HG03558 (cell line): ENCODE results near the gene OR10A6.

Source experiments
- ATAC-seq: cut with Tn5 transposase; IDR thresholded peaks from one replicate; pipeline ENCODE4 v1.9.1; 2021; ENCODE audit warnings: moderate number of reproducible peaks; ENCODE audit not compliant: unreplicated experiment; ENCODE audit errors: extremely low read depth

Gene OR10A6

DNA sequence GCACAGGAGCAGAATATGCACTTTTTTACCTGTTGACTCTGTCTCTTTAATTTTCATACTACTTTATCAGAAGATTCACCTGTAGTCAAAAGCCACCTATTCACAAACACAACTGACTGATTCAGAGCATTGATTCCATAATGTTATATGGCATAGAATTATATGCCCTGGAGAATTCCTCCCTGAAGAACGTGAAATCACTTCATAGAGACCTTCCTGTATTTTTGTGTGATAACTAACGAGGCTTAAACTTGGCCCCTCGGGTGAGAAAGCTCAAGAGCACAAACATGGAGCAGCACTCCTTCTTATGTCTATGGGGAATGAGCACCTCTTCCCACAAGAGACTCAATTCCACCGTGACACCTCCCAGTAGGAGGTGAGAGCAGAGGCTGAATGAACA, at the start of gene OR10A6:
TSS of gene OR10A6 (minus strand) at position 101 of the 400 bp plus-strand sequence. CDS start 2,606 bp downstream, outside the sequence.
- no peak for ATAC-seq

- ATAC-seq, result no peak
These were observed 46.3 kb upstream of the OR10A6 start for GRCh38 chr11:7977232-7977917.

GRCh38 chr11:7974668-7975067, 43.6 kb upstream of the OR10A6 start:
- ATAC-seq, result no peak

DNA sequence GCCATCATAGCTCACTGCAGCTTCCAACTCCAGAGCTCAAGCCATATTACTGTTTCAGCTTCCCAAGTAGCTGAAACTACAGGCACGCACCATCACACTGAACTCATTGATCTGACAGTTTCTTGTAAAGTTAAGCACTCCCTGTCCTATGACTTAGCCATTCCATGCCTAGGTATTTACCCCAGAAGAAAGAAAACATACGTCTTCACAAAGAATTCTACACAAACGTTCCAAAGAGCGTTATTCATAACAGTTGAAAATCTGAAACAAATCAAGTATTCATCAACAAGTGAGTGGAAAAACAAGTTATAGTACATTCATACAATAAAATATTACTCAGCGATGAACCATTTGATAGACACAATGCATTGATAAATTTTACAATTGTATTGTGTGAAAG, 41.9 kb upstream of the OR10A6 start:
- ATAC-seq, result no peak

GRCh38 chr11:7971846-7972245, 40.8 kb upstream of the OR10A6 start:
- no peak for ATAC-seq

DNA sequence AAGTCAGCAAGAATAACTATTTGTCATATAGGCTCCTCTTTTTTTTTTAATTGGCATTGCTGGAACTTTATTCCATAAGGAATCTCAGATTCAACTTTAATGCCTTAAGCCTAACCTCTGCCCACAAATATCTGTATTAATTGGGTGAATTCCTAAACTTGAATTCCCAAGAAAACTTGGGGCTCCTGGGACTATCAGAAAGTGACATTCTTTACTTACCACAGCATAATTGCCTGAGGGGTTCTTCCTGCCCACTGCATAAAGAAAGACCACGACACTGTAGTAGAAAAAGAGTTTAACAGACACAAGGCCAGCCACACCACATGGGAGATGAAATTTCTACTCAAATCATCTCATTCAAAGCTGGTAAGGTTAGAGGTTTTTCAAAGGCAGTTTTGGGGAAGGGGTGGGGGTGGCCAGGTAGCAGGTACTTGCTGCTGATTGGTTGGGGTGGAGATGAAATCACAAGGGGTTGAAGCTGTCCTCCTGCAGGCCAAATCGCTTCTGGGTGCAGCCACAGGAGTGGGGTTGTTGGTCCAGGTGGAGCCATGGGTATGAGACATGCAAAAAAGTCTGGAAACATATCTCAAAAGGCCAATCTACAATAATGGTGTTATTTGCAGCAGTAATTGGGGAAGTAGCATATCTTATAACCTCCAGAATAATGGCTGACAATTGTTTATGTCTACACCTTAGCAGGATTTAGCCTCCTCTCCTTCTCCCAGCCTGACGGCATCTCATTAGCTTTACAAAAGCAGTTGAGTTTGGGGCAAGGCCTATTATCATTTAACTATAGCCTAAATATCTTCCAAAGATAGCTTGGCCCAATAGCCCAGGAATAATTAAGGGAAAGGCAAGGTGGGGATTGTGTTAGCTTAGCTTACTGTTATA, 38.9 kb upstream of the OR10A6 start:
- no peak for ATAC-seq

DNA sequence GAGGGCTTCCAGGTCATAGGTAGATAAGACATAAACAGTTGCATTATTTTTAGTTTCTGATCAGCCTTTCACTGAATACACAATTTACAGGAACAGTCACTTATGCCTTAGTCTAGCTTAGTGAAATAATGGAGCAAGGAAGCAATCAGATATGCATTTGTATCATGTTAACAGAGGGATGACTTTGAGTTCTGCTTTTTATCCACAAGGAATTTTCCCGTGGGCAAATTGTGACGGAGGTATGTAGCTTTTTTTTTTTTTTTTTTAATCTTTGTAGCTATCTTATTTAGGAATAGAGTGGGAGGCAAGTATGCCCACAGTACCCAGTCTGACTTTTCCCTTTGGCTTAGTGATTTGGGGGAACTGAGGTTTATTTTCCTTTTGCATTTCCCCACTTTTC, 37.6 kb upstream of the OR10A6 start:
- ATAC-seq, result no peak

GRCh38 chr11:7967826-7968225, 36.8 kb upstream of the OR10A6 start:
- no peak for ATAC-seq

DNA sequence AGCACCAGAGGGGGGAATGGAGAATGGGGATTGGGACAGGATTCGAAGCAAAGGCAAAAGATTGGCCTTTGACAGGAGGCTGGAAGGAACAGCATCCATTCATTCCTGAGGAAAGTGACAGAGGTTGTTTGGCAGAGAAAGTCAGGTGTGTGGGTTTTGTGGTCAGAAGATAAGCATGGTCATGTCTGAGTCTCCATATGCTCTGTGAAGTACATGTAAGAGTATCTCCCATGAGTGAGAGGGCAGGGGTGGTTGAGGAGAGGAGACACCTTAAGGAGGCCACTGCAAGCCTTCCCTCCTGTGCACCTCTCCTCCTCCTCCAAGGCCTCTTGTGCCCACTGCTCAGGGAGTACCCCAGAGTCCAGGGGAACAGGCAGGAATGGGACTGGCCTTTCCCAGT, 36.0 kb upstream of the OR10A6 start:
- ATAC-seq, result no peak

- ATAC-seq, result no peak
These were observed 34.3 kb upstream of the OR10A6 start, which contains the start of gene NLRP10 for GRCh38 chr11:7965386-7965785. TSS of gene NLRP10 (minus strand) at chr11:7965447. CDS start at chr11:7963495, 1,952 bp downstream.

- ATAC-seq, result no peak
These were observed 33.8 kb upstream of the OR10A6 start for GRCh38 chr11:7964873-7965272.

DNA sequence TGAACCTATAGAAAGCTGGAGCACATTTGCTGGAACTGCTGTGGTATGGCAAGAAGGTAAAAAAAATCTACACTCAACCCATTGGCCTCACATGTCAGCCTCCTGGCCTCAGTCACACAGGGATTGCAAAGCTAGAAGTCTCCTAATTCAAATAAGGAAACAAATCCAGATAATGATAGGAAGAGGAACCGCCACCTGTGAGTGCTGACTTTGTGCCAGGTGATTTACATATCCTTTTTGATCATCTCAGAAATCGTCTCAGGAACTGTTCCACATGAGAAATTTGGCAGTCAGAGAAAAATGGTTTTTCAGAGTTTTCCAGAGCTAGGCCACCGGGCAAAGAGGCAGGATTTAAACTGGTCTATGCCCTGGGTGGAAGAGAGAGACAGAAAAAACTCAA, 33.2 kb upstream of the OR10A6 start:
- ATAC-seq, result no peak

DNA sequence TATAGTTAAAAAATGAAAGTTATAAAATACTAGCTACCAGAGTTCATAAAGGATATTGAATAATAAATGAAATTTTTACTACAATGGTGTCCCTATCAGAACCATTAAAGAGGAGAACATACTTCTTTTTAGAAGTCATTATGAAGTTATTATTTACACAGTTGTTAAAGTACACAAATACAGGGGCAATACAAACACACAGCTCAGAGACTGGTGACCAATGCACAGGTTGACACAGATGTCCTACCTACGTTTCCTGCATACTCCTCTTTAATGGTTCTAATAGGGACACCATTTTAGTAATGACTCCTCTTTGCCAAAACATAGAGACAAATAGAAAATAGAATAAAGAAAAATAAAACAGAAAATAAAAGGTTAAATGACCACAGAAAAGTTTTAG, 24.1 kb upstream of the OR10A6 start:
- no peak for ATAC-seq

GRCh38 chr11:7949934-7950333, 18.9 kb upstream of the OR10A6 start:
- no peak for ATAC-seq

DNA sequence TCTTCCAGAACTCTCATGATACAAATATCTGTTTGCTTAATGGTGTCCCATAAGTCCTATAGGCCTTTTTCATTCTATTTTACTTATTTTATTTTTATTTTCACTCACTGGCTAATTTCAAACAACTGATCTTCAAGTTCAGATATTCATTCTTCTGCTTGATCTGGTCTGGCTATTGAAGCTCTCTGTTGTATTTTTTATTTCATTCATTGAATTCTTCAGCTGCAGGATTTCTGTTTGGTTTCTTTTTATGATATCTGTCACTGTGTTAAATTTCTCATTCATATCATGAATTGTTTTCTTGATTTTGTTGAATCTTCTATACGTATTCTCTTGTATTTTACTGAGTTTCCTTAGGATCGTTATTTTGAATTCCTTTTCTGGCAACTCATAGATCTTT, 13.1 kb upstream of the OR10A6 start:
- ATAC-seq, result no peak

DNA sequence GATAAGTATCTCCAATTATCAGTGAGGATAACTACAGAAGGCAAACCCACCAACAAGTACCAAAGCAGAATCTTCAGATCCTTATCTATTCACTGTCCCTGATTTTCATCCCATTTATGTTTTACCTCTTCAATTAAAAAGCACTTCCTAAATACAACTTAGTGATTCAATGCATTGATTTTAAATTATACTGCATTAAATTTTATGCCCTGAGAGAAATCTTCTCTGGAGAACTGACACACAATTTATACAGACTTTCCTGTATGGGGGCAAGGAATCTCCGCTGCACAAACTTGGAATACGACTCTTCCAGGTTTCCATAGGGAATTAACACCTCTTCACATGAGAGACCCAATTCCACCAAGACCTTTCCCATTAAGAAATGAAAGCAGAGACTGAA, 10.5 kb upstream of the OR10A6 start, which contains the start of gene OR10A3:
TSS of gene OR10A3 (minus strand) at position 101 of the 400 bp plus-strand sequence. CDS start 2,188 bp downstream, outside the sequence.
- ATAC-seq, result no peak

GRCh38 chr11:7941146-7941545, 10.1 kb upstream of the OR10A6 start:
- no peak for ATAC-seq

DNA sequence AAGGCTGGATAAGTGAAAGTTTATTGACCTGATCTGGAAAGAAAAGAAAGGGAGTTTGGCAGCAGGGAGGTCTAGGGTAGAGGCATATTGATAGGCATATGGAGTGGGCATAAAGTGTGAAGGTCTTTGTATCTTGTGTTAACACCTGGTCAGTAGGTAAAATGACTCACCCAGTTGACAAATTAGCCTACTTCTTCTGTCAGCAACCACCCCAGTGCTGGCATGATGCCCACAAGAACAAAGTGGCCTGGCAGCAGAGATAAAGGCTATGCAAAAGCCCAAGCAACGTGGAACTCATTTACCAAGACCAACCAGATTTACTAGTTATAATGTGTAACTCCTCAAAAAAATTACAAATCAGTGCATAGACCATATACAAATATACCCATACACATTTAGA, 5.5 kb upstream of the OR10A6 start:
- no peak for ATAC-seq

DNA sequence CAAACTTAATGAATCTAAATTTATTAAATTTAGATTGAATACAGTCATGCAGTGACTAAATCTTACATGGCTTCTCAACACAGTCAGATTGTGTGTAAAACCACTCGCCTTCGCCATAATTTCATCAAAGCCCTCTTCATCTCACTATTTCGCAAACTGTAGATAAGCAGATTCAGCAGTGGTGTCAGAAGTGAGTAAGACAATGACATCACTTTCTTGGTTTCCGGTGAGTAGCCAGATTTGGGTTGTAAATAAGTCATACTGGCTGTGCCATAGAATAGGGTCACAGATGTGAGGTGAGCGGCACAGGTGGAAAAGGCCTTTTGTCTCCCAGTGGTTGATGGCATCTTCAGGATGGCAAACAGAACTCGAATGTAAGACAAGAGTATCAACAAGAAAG, 3.4 kb downstream of the OR10A6 start:
- no peak for ATAC-seq

DNA sequence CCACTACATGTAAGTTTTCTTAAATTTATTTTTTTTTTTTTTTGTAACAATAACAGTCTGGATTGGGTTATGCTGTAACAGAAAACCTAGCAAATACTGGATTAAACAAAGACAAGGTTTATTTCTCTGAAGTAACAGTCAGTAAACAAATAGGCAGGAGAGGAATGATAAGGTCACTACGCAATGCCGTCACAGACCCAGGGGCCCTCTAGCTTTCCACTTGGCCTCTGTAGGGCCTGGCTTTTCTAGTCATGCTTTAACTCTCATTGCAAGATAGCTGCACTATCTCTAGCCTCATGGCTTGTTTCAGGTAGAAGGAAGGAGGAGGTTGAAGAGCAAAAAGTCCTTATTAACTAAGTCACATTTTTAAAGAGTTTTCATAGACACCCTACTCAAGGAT, 6.5 kb downstream of the OR10A6 start:
- ATAC-seq, result no peak

- no peak for ATAC-seq
These were observed 12.9 kb downstream of the OR10A6 start for GRCh38 chr11:7918141-7918540.
